Measurements from ENCODE around the gene PPP4R1.

DNA sequence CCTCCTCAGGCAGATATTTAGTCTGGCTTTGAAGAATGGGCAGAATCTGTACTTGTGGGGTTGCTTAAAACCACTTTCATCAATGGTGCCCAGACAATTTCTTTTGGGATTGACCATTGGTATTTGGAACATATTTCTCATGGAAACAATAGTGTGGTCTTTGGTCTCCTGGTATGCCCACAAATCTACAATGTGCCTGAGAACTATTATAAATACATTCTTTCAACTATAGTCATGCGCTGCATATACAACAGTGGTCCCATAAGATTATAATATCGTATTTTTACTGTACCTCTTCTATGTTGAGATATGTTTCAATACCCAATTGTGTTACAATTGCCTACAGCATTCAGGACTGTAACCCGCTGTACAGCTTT lies 34.8 kb upstream of the PPP4R1 start:
- TF ChIP-seq POLR2A (IDR thresholded peaks at IDR 0.05) (no peak), CTCF (IDR thresholded peaks at IDR 0.05 in 4 of 5, conservative IDR thresholded peaks at IDR 0.05 in 1 of 5) (no peak)

Data from gastrocnemius medialis (tissue), 4 donors.